ENCODE data around the gene GTSE1.
"Not testable (repeated sequence)": the region's sequence is repeated elsewhere in the genome, so short reads cannot be mapped to it uniquely, and the experiment has no call there.

The GTSE1 gene, protein sequence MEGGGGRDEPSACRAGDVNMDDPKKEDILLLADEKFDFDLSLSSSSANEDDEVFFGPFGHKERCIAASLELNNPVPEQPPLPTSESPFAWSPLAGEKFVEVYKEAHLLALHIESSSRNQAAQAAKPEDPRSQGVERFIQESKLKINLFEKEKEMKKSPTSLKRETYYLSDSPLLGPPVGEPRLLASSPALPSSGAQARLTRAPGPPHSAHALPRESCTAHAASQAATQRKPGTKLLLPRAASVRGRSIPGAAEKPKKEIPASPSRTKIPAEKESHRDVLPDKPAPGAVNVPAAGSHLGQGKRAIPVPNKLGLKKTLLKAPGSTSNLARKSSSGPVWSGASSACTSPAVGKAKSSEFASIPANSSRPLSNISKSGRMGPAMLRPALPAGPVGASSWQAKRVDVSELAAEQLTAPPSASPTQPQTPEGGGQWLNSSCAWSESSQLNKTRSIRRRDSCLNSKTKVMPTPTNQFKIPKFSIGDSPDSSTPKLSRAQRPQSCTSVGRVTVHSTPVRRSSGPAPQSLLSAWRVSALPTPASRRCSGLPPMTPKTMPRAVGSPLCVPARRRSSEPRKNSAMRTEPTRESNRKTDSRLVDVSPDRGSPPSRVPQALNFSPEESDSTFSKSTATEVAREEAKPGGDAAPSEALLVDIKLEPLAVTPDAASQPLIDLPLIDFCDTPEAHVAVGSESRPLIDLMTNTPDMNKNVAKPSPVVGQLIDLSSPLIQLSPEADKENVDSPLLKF

DNA sequence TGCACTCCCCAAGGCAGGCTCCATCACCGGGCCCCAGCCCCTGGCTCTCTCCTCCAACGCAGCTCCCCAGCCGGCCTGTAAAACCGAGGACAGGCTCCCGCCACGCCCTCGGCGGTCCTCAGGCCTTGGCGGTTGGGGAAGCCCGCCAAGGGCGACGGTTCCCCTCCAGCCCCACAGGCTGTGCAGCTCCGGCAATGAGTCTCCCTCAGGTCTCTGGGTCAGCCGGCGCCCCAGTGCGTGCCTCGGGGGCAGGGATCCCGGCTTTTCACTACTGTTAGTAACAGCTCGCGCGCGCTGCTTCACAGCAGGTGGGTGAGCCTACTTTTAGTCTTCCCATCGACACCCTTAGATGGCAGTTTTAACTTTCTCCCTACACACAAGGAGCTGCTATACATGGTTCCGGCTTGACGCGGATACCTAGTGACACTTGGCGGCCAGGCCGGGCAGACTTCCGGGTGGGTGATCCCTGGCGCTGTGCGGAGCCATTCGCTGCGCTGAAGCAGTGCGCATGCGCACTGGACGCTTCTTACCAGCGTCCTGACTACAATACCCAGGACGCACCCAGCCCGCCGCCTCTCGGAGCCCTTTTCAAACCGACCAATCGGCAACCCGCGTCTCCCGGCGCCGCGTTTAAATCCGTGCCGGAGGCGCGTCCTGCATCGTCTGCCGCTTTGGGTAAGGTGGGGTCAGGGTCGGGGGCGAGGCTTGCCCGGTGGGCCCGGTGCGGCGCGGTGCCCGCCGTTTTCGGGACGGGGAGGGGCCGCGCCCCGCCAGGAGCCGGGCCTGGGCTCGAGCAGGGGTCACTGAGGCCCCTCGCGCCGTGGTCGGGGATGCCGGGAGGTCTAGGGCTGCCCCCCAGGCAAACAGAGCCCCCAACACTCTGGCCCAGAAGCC, at the start of gene GTSE1:
Gene GTSE1 (plus strand): TSS at position 614 of the 894 bp plus-strand sequence. CDS start 531 bp downstream, outside the sequence.
- peak; percentile 96 for DNase-seq

DNA sequence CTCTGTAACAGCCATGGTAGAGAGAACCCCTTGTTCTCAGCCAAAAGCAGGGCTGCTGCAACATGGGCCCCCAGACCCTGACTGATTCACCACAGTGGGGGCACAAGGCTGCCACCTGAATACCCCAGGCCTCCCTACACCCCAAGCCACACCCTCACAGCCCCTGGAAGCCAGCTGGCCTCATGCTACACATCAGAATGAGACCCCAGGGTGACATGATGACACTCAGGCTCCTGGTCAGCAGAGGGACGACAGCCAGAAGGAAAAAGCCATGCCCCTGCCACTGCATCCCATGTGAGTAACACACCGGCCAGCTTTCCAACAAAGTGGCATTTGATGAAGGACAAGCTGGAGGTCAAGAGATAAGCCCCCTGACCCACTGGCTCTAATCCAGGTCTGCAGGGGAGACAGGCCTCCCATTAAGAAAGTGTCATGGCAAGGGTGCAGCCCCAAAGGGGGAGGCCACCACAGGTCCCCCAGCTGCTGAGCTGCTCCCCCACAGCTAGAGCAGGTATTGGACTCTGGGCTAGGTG, 49.2 kb upstream of the GTSE1 start:
- DNase-seq: no peak

GRCh38 chr22:46250035-46250782, 46.5 kb upstream of the GTSE1 start, which contains the start of gene CDPF1:
Gene CDPF1 (minus strand): TSS chr22:46250293. CDS start chr22:46248284, 2,009 bp downstream.
- DNase-seq: peak; percentile 85

GRCh38 chr22:46250783-46251125, 45.9 kb upstream of the GTSE1 start:
- DNase-seq: peak; percentile 22

- no peak for DNase-seq
Observed at GRCh38 chr22:46251266-46251665, 45.4 kb upstream of the GTSE1 start.

- DNase-seq: no peak
Observed at GRCh38 chr22:46251816-46252380, 44.8 kb upstream of the GTSE1 start.

GRCh38 chr22:46256358-46256958, 40.2 kb upstream of the GTSE1 start:
- DNase-seq: no peak

GRCh38 chr22:46259374-46259773, 37.3 kb upstream of the GTSE1 start:
- no peak for DNase-seq

DNA sequence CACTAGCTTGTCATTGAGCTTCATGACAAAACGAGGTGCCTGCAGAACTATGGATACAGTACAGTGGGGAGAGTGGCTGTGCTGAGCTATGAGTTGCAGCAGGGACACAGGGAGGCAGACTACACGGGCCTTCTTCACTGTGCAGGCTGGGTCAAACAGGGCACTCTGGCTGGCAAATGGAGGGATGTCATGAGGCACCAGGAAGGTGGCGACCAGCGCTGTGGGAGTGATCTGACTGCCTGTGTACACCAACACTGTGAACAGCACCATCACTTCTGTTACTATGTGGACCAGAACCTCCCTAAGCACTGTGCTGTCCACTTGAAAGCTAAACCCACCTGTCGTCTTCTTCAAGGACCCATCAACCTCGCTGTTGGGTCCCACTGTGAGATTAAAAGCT, 36.6 kb upstream of the GTSE1 start:
- no peak for DNase-seq

DNA sequence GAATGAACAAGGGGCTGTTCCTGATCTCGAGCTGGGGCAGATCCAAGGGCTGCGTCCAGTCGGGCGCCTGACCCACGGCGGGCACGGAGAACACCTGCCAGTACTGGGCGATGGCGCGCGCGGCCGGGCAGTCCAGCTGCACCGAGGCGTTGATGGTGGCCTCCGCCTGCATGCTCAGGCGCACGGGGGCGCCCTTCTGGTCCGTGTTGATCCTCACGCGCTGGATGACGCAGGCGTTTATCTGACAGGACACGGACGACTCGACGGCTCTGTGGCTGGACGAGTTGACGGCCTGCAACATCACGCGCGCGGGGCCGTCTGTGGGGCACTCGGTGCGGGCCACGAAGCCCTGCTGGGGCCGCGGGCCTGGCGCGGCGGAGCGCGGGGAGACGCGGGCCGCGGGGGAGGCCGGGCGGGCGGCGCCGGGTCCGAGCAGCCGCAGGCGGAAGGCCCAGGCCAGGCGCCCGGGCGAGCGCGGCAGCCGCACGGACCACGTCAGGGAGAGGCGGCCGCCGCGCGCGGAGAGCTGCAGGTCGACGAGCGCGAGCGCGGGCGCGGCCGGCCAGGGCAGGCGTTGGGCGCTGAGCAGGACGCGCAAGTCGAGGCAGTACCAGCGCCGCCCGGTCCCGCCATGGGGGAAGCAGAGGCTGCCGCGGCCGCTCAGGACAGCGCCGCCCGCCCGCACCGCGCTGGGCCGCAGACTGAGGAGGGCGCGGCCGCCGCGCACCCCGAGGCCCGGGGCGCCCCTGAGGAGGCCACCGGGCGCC, 34.0 kb upstream of the GTSE1 start:
- DNase-seq: no peak

DNA sequence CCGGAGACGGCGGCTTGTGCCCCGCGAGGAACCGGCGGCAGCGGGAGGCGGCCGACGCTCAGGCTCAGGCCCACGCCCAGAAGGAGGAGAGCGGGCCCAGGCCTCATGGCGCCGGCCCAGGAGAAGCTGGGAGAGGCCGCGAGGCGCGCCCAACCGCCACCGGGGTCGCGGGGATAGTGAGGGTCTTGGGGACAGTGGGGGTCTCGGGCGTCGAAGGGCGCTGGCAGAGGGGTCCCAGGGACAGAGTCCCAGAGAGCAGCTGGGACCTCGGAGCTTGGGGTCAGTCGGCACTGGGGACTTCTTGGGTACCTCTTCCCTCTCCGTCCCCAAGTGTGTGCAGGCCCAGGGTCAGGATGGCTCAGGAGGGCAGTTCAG, 33.5 kb upstream of the GTSE1 start, which contains the start of gene PKDREJ:
Gene PKDREJ (minus strand): TSS at position 128 of the 375 bp plus-strand sequence. CDS start 21 bp downstream, at position 107.
- DNase-seq: no peak

GRCh38 chr22:46264520-46264919, 32.1 kb upstream of the GTSE1 start:
- DNase-seq: not testable (repeated sequence)

GRCh38 chr22:46265627-46266026, 31.0 kb upstream of the GTSE1 start:
- not testable (repeated sequence) for DNase-seq

- DNase-seq: peak; percentile 66
Observed at GRCh38 chr22:46267431-46268279, 29.0 kb upstream of the GTSE1 start, which contains the start of gene TTC38. Gene TTC38 (plus strand): TSS chr22:46268008. CDS start chr22:46268040, 32 bp downstream.

- DNase-seq: no peak
Observed at GRCh38 chr22:46269564-46269963, 27.1 kb upstream of the GTSE1 start.

DNA sequence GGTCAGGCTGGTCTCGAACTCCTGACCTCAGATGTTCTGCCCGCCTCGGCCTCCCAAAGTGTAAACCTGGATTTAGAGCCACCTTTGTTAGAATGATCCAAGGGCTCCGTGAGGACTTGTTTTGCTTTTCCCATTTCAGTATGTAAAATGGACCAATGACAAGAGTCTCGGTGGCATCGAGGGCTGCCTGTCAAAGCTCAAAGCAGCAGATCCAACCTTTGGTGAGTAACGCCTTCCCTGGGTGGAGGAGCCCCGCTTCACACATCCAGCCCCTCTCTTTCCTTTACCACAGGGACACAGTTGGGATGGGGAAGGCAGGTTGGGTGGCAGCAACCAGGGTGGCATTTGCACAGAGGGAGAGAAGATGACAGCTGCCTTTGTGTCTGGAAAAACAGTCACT, 24.5 kb upstream of the GTSE1 start:
- DNase-seq: no peak

DNA sequence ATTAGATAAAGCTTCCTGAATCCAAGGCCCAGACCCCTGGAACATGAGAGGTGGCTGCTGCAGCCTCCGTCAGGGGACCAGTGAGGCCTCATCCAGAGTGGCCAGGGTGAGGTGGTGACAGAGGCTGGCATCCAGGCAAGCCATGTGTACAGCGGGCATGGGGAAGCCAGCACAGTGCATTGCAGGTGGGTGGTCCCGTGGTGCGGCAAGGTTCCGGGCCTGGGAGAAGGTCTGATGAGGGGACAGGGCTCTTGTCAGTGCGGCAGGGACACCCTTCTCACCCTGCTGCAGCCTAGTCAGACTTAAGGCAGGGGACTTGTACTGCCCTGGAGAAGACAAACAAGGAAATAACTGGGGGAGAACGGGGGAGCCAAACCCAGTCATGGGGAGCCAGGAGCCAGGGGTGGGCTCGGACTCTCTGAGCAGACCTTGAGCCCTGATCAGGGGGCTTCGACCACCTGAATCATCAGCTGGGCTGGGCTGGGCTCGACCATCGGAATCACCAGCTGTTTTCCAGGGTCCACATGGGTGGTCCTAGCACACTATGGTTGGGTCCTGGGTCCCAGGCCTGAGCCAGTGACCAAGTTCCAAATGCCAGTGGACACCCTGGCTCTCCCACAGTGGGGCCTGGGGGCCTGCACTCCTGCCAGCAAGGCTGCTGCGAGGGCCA, 23.8 kb upstream of the GTSE1 start:
- DNase-seq: no peak

GRCh38 chr22:46273432-46274148, 23.1 kb upstream of the GTSE1 start:
- DNase-seq: no peak
